Sigmoid colon (tissue), 7 donors: Measurements from ENCODE around the gene CES3. TPM values are rescaled to one million over a fixed set of nuclear protein-coding genes. Genes with fewer than 3 reads are reported as not detected.

ENCODE experiments used
- DNase-seq: peaks from one replicate; pipeline ENCODE4 v3.0.0-alpha.2; 2019
- H3K27ac ChIP-seq, 4 donors: fragments of 200-600 bp; sonication (generic); one replicate each; pipeline ENCODE4 v1.5.1; 2016 to 2019; ENCODE audit warnings: mild to moderate bottlenecking in 1 of 4
- H3K27me3 ChIP-seq, 3 donors: fragments of 200-600 bp; sonication (generic); one replicate each; pipeline ENCODE4 v1.5.1; 2019; ENCODE audit warnings: mild to moderate bottlenecking in 1 of 3
- H3K36me3 ChIP-seq, 4 donors: fragments of 200-600 bp; sonication (generic); one replicate each; pipeline ENCODE4 v1.5.1; 2016 to 2019
- H3K4me1 ChIP-seq, 4 donors: fragments of 200-600 bp; sonication (generic); one replicate each; pipeline ENCODE4 v1.5.1; 2017 to 2019
- H3K4me3 ChIP-seq, 4 donors: fragments of 200-600 bp; sonication (generic); one replicate each; pipeline ENCODE4 v1.5.1; 2017 to 2019; ENCODE audit warnings: mild to moderate bottlenecking in 2 of 4, moderate library complexity in 1 of 4
- H3K9me3 ChIP-seq, 4 donors: fragments of 200-600 bp in 3 of 4; sonication (generic) in 3 of 4; one replicate each; pipeline versions ENCODE4 v1.5.1 to v1.6.1; 2013 to 2019
- CTCF ChIP-seq, 4 experiments: fragments of 450-650 bp in 3 of 4; fragments of 200-600 bp in 1 of 4; IDR thresholded peaks; one replicate each; pipeline ENCODE4 v1.5.1; 2016 to 2019; ENCODE audit warnings: antibody characterized with exemption in 4 of 4, mild to moderate bottlenecking in 3 of 4, moderate library complexity in 2 of 4
- EP300 ChIP-seq, 4 donors: sonication (generic); formaldehyde crosslinking; IDR thresholded peaks; one replicate each; pipeline ENCODE4 v1.6.1; 2017; ENCODE audit warnings: antibody characterized with exemption in 4 of 4
- POLR2A ChIP-seq, 2 donors: fragments of 450-650 bp; IDR thresholded peaks; one replicate each; pipeline ENCODE4 v1.6.1; 2016; ENCODE audit warnings: antibody characterized with exemption in 2 of 2, mild to moderate bottlenecking in 2 of 2, moderate library complexity in 2 of 2
- POLR2AphosphoS5 ChIP-seq, 4 donors: sonication (generic); formaldehyde crosslinking; IDR thresholded peaks; one replicate each; pipeline ENCODE4 v1.6.1; 2017; ENCODE audit warnings: antibody characterized with exemption in 4 of 4
- WGBS, 2 donors: extraction: QIAGEN DNeasy Blood & Tissue Kit; methylation state at CpG; one replicate each; pipeline ENCODE4 v1.1.7; 2013; 5-methylcytosine and 5-hydroxymethylcytosine counted together
- intact Hi-C: fragments of 100-400 bp; cut with DNase I; formaldehyde crosslinking; loops from one replicate; pipeline ENCODE4 v1.15.1; 2023
- polyA plus RNA-seq, 3 donors: library from polyadenylated mRNA; stranded (reverse); fragments of 200-250 nt; gene quantifications; one replicate each; pipeline ENCODE4 v1.2.3, GENCODE V29; 2013
- total RNA-seq, 4 donors: library from RNA; depleted of rRNA; stranded (reverse); fragments of >200 nt; gene quantifications; one replicate each; pipeline ENCODE4 v1.1.0, GENCODE V29; 2016
- donor health status: healthy with polysubstance abuse.
- donor health status: Bipolar disorder and iron deficiency.
- donor health status: healthy.

CES3 gene
- total and polyA plus RNA-seq, 7 donors, result 0.16 to 48.4 (median 6.7) TPM; not detected in 1

DNA sequence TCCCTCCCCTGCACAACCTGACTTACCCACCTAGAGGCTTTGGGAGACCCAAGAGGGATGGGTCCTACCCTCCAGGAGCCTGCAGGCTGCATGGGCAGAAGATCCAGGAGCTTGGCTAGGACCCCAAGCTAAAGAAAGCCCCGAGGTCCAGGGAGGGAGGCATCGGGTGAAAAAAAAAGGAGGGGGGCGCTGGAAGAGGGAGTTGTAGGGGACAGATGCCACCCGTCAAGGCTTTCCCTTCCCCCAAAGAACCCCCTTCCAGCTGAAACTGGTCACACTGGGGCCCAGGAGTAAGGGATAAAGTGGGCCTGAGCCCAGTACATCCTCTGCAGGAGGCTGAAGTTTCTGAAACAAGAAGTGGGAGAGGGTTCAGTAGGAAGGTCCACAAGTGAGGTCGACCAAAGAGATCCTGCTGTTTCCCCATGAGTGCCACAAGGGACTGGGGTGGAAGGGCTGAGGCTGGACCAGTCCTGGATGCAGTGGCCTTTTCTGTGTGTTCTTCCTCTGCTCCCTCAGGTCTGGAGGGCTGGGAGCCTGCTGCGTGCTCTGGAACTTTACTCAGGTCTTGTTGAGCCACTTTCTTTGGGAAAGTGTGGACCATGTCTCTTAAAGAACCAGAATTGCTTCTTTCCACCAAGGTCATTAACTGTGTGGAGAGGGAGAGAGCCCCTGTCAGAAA, 53.7 kb downstream of the CES3 start:
- WGBS, 2 donors, result 61 to 62% methylated on average over 6 of the region's 6 CpGs
- intact Hi-C loops, result no loop called here
- H3K36me3 ChIP-seq, result no peaks in the 10 kb centered on the region

DNA sequence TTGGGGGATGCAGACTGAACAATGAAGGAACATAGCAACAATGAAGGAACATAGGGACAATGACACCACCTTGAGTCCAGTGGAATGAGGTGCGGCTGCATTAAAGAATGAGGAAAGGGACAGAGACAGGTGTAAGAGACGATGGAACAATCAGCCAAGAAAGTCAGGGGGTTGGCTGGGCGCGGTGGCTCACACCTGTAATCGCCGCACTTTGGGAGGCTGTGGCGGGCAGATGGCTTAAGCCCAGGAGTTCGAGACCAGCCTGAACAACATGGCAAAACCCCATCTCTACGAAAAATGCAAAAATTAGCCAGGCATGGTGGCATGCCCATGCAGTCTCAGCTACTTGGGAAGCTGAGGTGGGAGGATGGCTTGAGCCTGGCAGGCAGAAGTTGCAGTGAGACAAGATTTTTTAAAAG, 54.3 kb downstream of the CES3 start:
- H3K4me3 ChIP-seq, result no peak overlapping the region
- TF ChIP-seq POLR2AphosphoS5 (IDR thresholded peaks at IDR 0.05) (no peak), EP300 (IDR thresholded peaks at IDR 0.05) (no peak), POLR2A (IDR thresholded peaks at IDR 0.05) (no peak)
- DNase-seq, result peak; percentile 24
- peaks cover 0 to 14% (median 0%) of the 10 kb centered on the region in 3 donors for H3K27me3 ChIP-seq
- no peaks in the 10 kb centered on the region for H3K9me3 ChIP-seq
- WGBS, 2 donors, result 25 to 79% methylated on average over 9 of the region's 9 CpGs
- H3K27ac ChIP-seq, result no peak overlapping the region
- intact Hi-C loops, result no loop called here
- no peaks in the 10 kb centered on the region for H3K36me3 ChIP-seq
- H3K4me1 ChIP-seq, result peaks cover 0 to 16% (median 14%) of the 10 kb centered on the region in 4 donors

More for the DNA sequence above, 53.7 kb downstream of the CES3 start:
- Histone ChIP-seq H3K9me3 (no peaks in the 10 kb centered on the region), H3K4me1 (peaks cover 0 to 16% (median 14%) of the 10 kb centered on the region in 4 donors), H3K4me3 (peak overlapping the region in 3 of 4 donors; percentile 48 to 59 (median 57)), H3K27ac (peak overlapping the region in 2 of 4 donors; percentile 31 to 51), H3K27me3 (peaks cover 0 to 14% (median 0%) of the 10 kb centered on the region in 3 donors)
- TF ChIP-seq POLR2AphosphoS5 (IDR thresholded peaks at IDR 0.05) (no peak), POLR2A (IDR thresholded peaks at IDR 0.05) (no peak), EP300 (IDR thresholded peaks at IDR 0.05) (no peak), CTCF (IDR thresholded peaks at IDR 0.05) (no peak)
- peak; percentile 37 for DNase-seq

GRCh38 chr16:67016143-67016542, 55.1 kb downstream of the CES3 start:
- H3K27me3 ChIP-seq, result peaks cover 0 to 14% (median 0%) of the 10 kb centered on the region in 3 donors
- DNase-seq, result peak; percentile 46
- H3K27ac ChIP-seq, result no peak overlapping the region

DNA sequence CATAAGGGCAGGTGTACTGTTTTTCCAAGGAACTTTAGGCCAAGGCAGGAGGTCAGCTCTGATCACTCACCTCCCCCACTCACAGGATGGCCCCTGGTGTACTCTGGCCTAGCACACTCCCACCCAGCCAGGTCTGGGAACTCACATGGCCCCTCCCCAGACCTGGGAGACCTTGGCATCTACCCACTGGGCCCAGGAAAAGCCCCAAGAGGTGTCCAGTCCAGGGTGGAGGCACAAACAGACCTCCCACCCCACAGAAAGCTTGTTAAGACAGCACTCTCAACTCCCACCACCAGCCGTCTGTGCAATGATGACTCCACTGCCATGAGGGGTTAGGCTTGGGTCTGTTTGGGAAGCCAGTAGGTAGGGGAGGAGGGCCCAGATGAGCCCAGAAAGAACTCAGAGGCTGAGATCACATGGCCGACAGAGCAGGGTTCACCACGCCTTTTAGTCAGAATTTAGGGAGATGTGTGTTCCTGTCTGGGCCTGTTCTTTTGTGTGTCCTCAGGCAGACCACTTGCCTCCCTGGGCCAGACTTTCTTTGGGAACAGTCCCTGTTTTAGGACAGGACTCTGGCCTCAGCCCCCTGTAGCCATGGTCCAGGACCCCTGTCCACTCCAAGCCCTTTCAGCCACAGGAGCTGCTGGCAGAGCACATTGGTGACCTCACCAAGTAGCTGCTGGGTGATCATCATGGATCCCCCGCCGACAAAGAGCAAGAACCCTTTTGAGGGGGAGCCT, 55.8 kb downstream of the CES3 start:
- Histone ChIP-seq H3K27me3 (peaks cover 0 to 14% (median 0%) of the 10 kb centered on the region in 3 donors), H3K27ac (no peak overlapping the region), H3K9me3 (no peaks in the 10 kb centered on the region), H3K4me1 (peaks cover 0 to 16% (median 14%) of the 10 kb centered on the region in 4 donors), H3K36me3 (no peaks in the 10 kb centered on the region), H3K4me3 (no peak overlapping the region)
- intact Hi-C loops, result no loop called here
- WGBS, 2 donors, result 89 to 90% methylated on average over 5 of the region's 5 CpGs
- DNase-seq, result peak; percentile 27
- TF ChIP-seq POLR2AphosphoS5 (IDR thresholded peaks at IDR 0.05), result no peak
- TF ChIP-seq EP300 (IDR thresholded peaks at IDR 0.05), result no peak
- TF ChIP-seq POLR2A (IDR thresholded peaks at IDR 0.05), result no peak
- no peak for TF ChIP-seq CTCF (IDR thresholded peaks at IDR 0.05)

More at GRCh38 chr16:67016143-67016542, 55.1 kb downstream of the CES3 start:
- H3K9me3 ChIP-seq, result no peaks in the 10 kb centered on the region
- peaks cover 0 to 16% (median 14%) of the 10 kb centered on the region in 4 donors for H3K4me1 ChIP-seq
- intact Hi-C loops, result no loop called here
- no peaks in the 10 kb centered on the region for H3K36me3 ChIP-seq
- no peak overlapping the region for H3K4me3 ChIP-seq
- no peak for TF ChIP-seq EP300 (IDR thresholded peaks at IDR 0.05)

DNA sequence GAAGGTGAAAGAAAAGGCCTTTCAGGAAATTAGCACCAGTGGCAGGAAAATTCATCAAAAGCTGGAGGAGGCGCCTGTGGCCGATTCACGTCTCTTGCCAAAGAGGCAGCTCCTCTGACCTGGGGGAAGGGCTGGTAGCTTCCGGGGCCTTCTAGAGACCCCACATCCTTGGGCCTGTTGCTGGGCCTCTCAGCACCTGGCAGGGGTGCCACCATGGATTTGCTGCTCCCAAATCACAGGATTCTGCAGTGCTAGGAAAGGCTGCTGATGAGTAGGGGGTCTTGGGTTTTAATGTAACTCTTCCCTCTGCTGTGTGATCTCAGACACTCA, 56.3 kb downstream of the CES3 start:
- peak; percentile 44 for DNase-seq
- 91 to 92% methylated on average over 4 of the region's 4 CpGs for WGBS, 2 donors
- Histone ChIP-seq H3K36me3 (no peaks in the 10 kb centered on the region), H3K27ac (no peak overlapping the region), H3K9me3 (no peaks in the 10 kb centered on the region), H3K27me3 (peaks cover 0 to 14% (median 0%) of the 10 kb centered on the region in 3 donors), H3K4me1 (peaks cover 0 to 16% (median 14%) of the 10 kb centered on the region in 4 donors), H3K4me3 (no peak overlapping the region)
- TF ChIP-seq EP300 (IDR thresholded peaks at IDR 0.05), result no peak
- TF ChIP-seq POLR2AphosphoS5 (IDR thresholded peaks at IDR 0.05), result no peak
- no peak for TF ChIP-seq POLR2A (IDR thresholded peaks at IDR 0.05)
- no peak for TF ChIP-seq CTCF (IDR thresholded peaks at IDR 0.05)
- intact Hi-C loops, result no loop called here
